K562 (cell line): Measurements from ENCODE around the gene CARM1. TPM values are rescaled to one million over a fixed set of nuclear protein-coding genes. Genes with fewer than 3 reads are reported as not detected.

Source experiments
- CREB3L1 ChIP-seq: fragments of 450-650 bp; IDR thresholded peaks from 2 replicates; pipeline ENCODE4 v1.6.1; 2014; ENCODE audit warnings: low read depth, mild to moderate bottlenecking, moderate library complexity, borderline replicate concordance
- CTBP1 ChIP-seq: fragments of 450-650 bp; IDR thresholded peaks from 2 replicates; pipeline ENCODE4 v1.6.1; 2016; ENCODE audit warnings: borderline replicate concordance
- FOXP4 ChIP-seq: sonication (generic); formaldehyde crosslinking; IDR thresholded peaks from 2 replicates; pipeline ENCODE4 v1.8.0; 2022; ENCODE audit warnings: mild to moderate bottlenecking, missing genetic modification reagents, borderline replicate concordance
- HBP1 ChIP-seq: fragments of 450-650 bp; formaldehyde crosslinking; IDR thresholded peaks from 2 replicates; pipeline ENCODE4 v1.4.0; 2022; ENCODE audit warnings: missing genetic modification characterization
- KDM4B ChIP-seq, 2 experiments: fragments of 450-650 bp in 1 of 2; sonication (generic) in 1 of 2; IDR thresholded peaks; 2 replicates each; pipeline ENCODE4 v1.6.1; 2016 to 2017; ENCODE audit warnings: borderline replicate concordance in 2 of 2, antibody characterized with exemption in 1 of 2, low read depth in 1 of 2, mild to moderate bottlenecking in 1 of 2
- KLF1 ChIP-seq: fragments of 450-650 bp; IDR thresholded peaks from 2 replicates; pipeline ENCODE4 v1.6.1; 2016; ENCODE audit warnings: missing genetic modification characterization, missing compliant biosample characterization
- MYC ChIP-seq, 2 experiments: fragments of 250-450 bp in 1 of 2; sonication (Bioruptor Pico) in 1 of 2; IDR thresholded peaks; 2 replicates each; pipeline versions ENCODE4 v1.5.1 to v1.6.1; 2012 to 2021; ENCODE audit warnings: low read depth in 2 of 2, borderline replicate concordance in 1 of 2, improper control_type of control experiment in 1 of 2, low read length in 1 of 2, mild to moderate bottlenecking in 1 of 2, moderate library complexity in 1 of 2
- NR3C1 ChIP-seq: sonication (generic); formaldehyde crosslinking; IDR thresholded peaks from 2 replicates; pipeline ENCODE4 v1.8.1; 2022; ENCODE audit warnings: missing genetic modification reagents
- PCBP1 ChIP-seq: fragments of 200-400 bp; formaldehyde crosslinking; IDR thresholded peaks from 2 replicates; pipeline ENCODE4 v1.6.1; 2018; ENCODE audit warnings: mild to moderate bottlenecking, low read depth, low read length; ENCODE audit not compliant: poor library complexity, severe bottlenecking
- PHF20 ChIP-seq: fragments of 450-650 bp; IDR thresholded peaks from 2 replicates; pipeline ENCODE4 v1.6.1; 2018; ENCODE audit not compliant: partially characterized antibody
- RFX1 ChIP-seq: fragments of 450-650 bp; IDR thresholded peaks from 2 replicates; pipeline ENCODE4 v1.6.1; 2016; ENCODE audit warnings: mild to moderate bottlenecking, moderate library complexity
- RHOXF2B ChIP-seq: fragments of 250-450 bp; sonication (Bioruptor Pico); conservative IDR thresholded peaks from 2 replicates; pipeline ENCODE4 v1.5.1; 2021
- RUNX1 ChIP-seq: sonication (generic); IDR thresholded peaks from 2 replicates; pipeline ENCODE4 v1.6.1; 2016; ENCODE audit warnings: antibody characterized with exemption, low read depth
- SIN3B ChIP-seq: fragments of 450-650 bp; IDR thresholded peaks from 2 replicates; pipeline ENCODE4 v1.6.1; 2017; ENCODE audit warnings: low read depth, mild to moderate bottlenecking, moderate library complexity
- SMAD4 ChIP-seq: fragments of 250-450 bp; sonication (Bioruptor Pico); conservative IDR thresholded peaks from 2 replicates; pipeline ENCODE4 v1.8.0; 2021; ENCODE audit warnings: inconsistent platforms, mild to moderate bottlenecking, moderate library complexity
- SP1 ChIP-seq: sonication (generic); formaldehyde crosslinking; IDR thresholded peaks from 2 replicates; pipeline ENCODE4 v1.8.1; 2022; ENCODE audit warnings: mild to moderate bottlenecking, missing genetic modification reagents
- SUPT5H ChIP-seq: fragments of 450-650 bp; IDR thresholded peaks from 2 replicates; pipeline ENCODE4 v1.6.1; 2016
- TOE1 ChIP-seq, 2 experiments: fragments of 450-650 bp in 1 of 2; sonication (generic) in 1 of 2; formaldehyde crosslinking in 1 of 2; IDR thresholded peaks; 2 replicates each; pipeline versions ENCODE4 v1.7.1 to v1.8.0; 2016 to 2022; ENCODE audit warnings: borderline replicate concordance in 2 of 2, mild to moderate bottlenecking in 2 of 2, antibody characterized with exemption in 1 of 2, inconsistent platforms in 1 of 2, low read depth in 1 of 2, missing genetic modification reagents in 1 of 2, moderate library complexity in 1 of 2
- YBX1 ChIP-seq: fragments of 450-650 bp; IDR thresholded peaks from 2 replicates; pipeline ENCODE4 v1.7.1; 2016; ENCODE audit warnings: mild to moderate bottlenecking
- ZFP36 ChIP-seq: fragments of 150-350 bp; IDR thresholded peaks from 2 replicates; pipeline ENCODE4 v1.6.1; 2018; ENCODE audit warnings: low read length, low read depth; ENCODE audit not compliant: partially characterized antibody
- ZNF165 ChIP-seq: fragments of 250-450 bp; sonication (Bioruptor Pico); IDR thresholded peaks from 2 replicates; pipeline ENCODE4 v1.4.0; 2020; ENCODE audit warnings: borderline replicate concordance
- ZNF408 ChIP-seq: fragments of 250-450 bp; sonication (Bioruptor Pico); IDR thresholded peaks from 2 replicates; pipeline ENCODE4 v1.4.0; 2020; ENCODE audit warnings: low read depth, mild to moderate bottlenecking, moderate library complexity
- ZNF699 ChIP-seq: fragments of 250-450 bp; sonication (Bioruptor Pico); IDR thresholded peaks from 2 replicates; pipeline ENCODE4 v1.8.0; 2021; ENCODE audit warnings: mild to moderate bottlenecking, moderate library complexity; ENCODE audit not compliant: insufficient replicate concordance
- polyA plus RNA-seq, 8 experiments: library from polyadenylated mRNA; depleted of rRNA in 4 of 8; stranded (reverse) in 5 of 8; unstranded in 3 of 8; fragments of >200 nt; fragmentation: Nextera tagmentation in 2 of 8; fragmentation: Illumina TruSeq in 1 of 8; extraction: Ambion mirVana in 2 of 8; extraction: Trizol in 1 of 8; gene quantifications; 2 replicates each; pipeline versions ENCODE4 v1.2.1 to v1.2.3, GENCODE V29; 2011 to 2014; ENCODE audit warnings: inconsistent platforms in 1 of 8, missing spikeins in 1 of 8
- total RNA-seq, 7 experiments: library from RNA; depleted of rRNA in 6 of 7; stranded (reverse); fragments of >200 nt in 6 of 7; fragmentation: Illumina TruSeq in 2 of 7; extraction: Trizol in 2 of 7; gene quantifications; 2 replicates each; pipeline versions ENCODE4 v1.2.1 to v1.2.3, GENCODE V29; 2011 to 2021; ENCODE audit warnings: low replicate concordance in 1 of 7

The CARM1 gene
- total and polyA plus RNA-seq, 9 of the 15 experiments (the other 6 are each of a cell fraction or from before 2014, with no cell fraction given) = 0.36 to 86.0 (median 29.7) TPM

GRCh38 chr19:10928563-10929401 lies 57.4 kb downstream of the CARM1 start, which contains the start of the genes TIMM29 and YIPF2 (continued):
- TF ChIP-seq PHF20 = peak; percentile 95
- peak in 1 of 2 experiments; percentile 85; a peak in 2 of 4 replicates for TF ChIP-seq KDM4B (IDR thresholded peaks at IDR 0.05; ENCODE audit: borderline replicate concordance in 2 of 2, low read depth in 1 of 2)
- TF ChIP-seq NR3C1 (CRISPR knock-in tag) = no peak
- peak; percentile 51; the same call in 1 of the 2 replicates for TF ChIP-seq MYC (IDR thresholded peaks at IDR 0.05; ENCODE audit: low read depth, low read length)
- TF ChIP-seq MYC (CRISPR knock-in tag; IDR thresholded peaks at IDR 0.05; ENCODE audit: borderline replicate concordance, low read depth) = no peak
- peak; percentile 34; the same call in 1 of the 2 replicates for TF ChIP-seq SMAD4 (CRISPR knock-in tag)
- TF ChIP-seq ZNF699 (CRISPR knock-in tag) = no peak
- TF ChIP-seq RUNX1 = no peak
- no peak for TF ChIP-seq RFX1
- peak; percentile 21; the same call in 1 of the 2 replicates for TF ChIP-seq FOXP4 (CRISPR knock-in tag)
- TF ChIP-seq SUPT5H = peak; percentile 79
- peak; percentile 99 for TF ChIP-seq CREB3L1
- no peak for TF ChIP-seq HBP1
- TF ChIP-seq RHOXF2B = no peak
- 0 out of 2 replicates have a peak, but pooled peaks have one; percentile 40 for TF ChIP-seq KLF1 (tag)
- TF ChIP-seq SP1 (CRISPR knock-in tag) = peak; percentile 87
- TF ChIP-seq ZNF408 (CRISPR knock-in tag) = no peak
- peak; percentile 98 for TF ChIP-seq SIN3B
- no peak for TF ChIP-seq ZNF165 (CRISPR knock-in tag)
- TF ChIP-seq ZFP36 = peak; percentile 18
- TF ChIP-seq TOE1 (IDR thresholded peaks at IDR 0.05; ENCODE audit: borderline replicate concordance) = peak; percentile 70
- no peak for TF ChIP-seq TOE1 (CRISPR knock-in tag; IDR thresholded peaks at IDR 0.05; ENCODE audit: borderline replicate concordance, low read depth)
- peak; percentile 47 for TF ChIP-seq PCBP1
- TF ChIP-seq CTBP1 = peak; percentile 70
- no peak for TF ChIP-seq YBX1
